ENCODE data around the gene DCDC2. TPM values are rescaled to one million over a fixed set of nuclear protein-coding genes. Genes with fewer than 3 reads are reported as not detected.

Gene DCDC2
- total and polyA plus RNA-seq, 4 donors, result 0.51 to 13.0 (median 2.0) TPM

DNA sequence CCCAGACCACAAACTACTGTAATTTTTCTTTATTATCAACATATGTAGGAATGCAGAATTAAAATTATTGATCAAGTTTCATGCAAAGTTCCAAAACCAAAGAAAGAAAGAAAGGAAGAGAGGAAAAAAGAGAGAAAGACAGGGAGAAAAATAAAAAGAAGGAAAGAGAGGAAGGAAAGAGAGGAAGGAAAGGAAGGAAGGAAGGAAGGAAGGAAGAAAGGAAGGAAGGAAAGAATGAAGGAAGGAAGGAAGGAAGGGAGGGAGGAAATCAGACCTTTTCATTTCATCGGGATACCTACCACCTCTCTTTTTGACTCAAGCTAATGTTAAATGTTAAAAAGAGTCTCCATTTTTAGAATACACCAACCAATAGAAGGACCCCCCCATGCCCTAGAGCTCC lies 31.9 kb downstream of the DCDC2 start:
- Histone ChIP-seq H3K4me1 (ENCODE audit: control insufficient read depth in 4 of 4, insufficient read depth in 4 of 4, low read length in 3 of 4) (no peaks in the 10 kb centered on the region), H3K27ac (ENCODE audit: low read depth in 1 of 2, low read length in 2 of 2) (no peak overlapping the region), H3K9ac (ENCODE audit: low read depth in 1 of 2, low read length in 2 of 2) (no peak overlapping the region), H3K4me3 (ENCODE audit: low read depth in 1 of 3, low read length in 3 of 3) (no peak overlapping the region), H3K9me3 (ENCODE audit: control insufficient read depth in 4 of 4, low read length in 3 of 4) (no peaks in the 10 kb centered on the region), H3K36me3 (ENCODE audit: control insufficient read depth in 4 of 4, insufficient read depth in 3 of 4, low read depth in 1 of 4, low read length in 3 of 4) (no peaks in the 10 kb centered on the region), H3K27me3 (ENCODE audit: control insufficient read depth in 4 of 4, insufficient read depth in 4 of 4, low read length in 3 of 4) (no peaks in the 10 kb centered on the region)
- TF ChIP-seq, protein P1, sequence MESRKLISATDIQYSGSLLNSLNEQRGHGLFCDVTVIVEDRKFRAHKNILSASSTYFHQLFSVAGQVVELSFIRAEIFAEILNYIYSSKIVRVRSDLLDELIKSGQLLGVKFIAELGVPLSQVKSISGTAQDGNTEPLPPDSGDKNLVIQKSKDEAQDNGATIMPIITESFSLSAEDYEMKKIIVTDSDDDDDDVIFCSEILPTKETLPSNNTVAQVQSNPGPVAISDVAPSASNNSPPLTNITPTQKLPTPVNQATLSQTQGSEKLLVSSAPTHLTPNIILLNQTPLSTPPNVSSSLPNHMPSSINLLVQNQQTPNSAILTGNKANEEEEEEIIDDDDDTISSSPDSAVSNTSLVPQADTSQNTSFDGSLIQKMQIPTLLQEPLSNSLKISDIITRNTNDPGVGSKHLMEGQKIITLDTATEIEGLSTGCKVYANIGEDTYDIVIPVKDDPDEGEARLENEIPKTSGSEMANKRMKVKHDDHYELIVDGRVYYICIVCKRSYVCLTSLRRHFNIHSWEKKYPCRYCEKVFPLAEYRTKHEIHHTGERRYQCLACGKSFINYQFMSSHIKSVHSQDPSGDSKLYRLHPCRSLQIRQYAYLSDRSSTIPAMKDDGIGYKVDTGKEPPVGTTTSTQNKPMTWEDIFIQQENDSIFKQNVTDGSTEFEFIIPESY (IDR thresholded peaks at IDR 0.05), result no peak
- TF ChIP-seq YY1 (IDR thresholded peaks at IDR 0.05) (no peak), TAF1 (conservative IDR thresholded peaks at IDR 0.05) (no peak)
- WGBS, result 74% methylated on average over 1 of the region's 1 CpG
- no peak for DNase-seq (ENCODE audit: low spot score)

DNA sequence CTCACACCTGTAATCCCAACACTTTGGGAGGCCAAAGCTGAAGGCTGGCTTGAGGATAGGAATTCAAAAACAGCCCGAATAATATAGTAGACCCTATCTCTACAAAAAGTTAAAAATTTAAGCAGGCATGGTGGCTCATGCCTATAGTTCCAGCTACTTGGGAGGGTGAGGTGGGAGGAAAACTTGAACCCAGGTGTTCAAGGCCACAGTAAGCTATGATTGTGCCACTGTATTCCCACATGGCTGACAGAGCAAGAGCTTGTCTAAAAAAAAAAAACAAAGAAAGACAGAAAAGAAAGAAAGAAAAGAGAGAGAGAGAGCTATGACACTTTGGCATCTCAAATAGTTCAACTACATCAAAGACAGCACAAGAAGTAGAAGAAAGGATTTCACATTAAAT lies 33.2 kb downstream of the DCDC2 start:
- TF ChIP-seq YY1 (IDR thresholded peaks at IDR 0.05) (no peak), NR2F2 (IDR thresholded peaks at IDR 0.05) (no peak), RAD21 (IDR thresholded peaks at IDR 0.05) (no peak), JUND (IDR thresholded peaks at IDR 0.05) (no peak), RXRA (IDR thresholded peaks at IDR 0.05) (no peak)
- TF ChIP-seq, protein P2, sequence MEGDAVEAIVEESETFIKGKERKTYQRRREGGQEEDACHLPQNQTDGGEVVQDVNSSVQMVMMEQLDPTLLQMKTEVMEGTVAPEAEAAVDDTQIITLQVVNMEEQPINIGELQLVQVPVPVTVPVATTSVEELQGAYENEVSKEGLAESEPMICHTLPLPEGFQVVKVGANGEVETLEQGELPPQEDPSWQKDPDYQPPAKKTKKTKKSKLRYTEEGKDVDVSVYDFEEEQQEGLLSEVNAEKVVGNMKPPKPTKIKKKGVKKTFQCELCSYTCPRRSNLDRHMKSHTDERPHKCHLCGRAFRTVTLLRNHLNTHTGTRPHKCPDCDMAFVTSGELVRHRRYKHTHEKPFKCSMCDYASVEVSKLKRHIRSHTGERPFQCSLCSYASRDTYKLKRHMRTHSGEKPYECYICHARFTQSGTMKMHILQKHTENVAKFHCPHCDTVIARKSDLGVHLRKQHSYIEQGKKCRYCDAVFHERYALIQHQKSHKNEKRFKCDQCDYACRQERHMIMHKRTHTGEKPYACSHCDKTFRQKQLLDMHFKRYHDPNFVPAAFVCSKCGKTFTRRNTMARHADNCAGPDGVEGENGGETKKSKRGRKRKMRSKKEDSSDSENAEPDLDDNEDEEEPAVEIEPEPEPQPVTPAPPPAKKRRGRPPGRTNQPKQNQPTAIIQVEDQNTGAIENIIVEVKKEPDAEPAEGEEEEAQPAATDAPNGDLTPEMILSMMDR (IDR thresholded peaks at IDR 0.05; ENCODE audit: low read depth, low read length, missing input control), result no peak
- TF ChIP-seq, protein P3, sequence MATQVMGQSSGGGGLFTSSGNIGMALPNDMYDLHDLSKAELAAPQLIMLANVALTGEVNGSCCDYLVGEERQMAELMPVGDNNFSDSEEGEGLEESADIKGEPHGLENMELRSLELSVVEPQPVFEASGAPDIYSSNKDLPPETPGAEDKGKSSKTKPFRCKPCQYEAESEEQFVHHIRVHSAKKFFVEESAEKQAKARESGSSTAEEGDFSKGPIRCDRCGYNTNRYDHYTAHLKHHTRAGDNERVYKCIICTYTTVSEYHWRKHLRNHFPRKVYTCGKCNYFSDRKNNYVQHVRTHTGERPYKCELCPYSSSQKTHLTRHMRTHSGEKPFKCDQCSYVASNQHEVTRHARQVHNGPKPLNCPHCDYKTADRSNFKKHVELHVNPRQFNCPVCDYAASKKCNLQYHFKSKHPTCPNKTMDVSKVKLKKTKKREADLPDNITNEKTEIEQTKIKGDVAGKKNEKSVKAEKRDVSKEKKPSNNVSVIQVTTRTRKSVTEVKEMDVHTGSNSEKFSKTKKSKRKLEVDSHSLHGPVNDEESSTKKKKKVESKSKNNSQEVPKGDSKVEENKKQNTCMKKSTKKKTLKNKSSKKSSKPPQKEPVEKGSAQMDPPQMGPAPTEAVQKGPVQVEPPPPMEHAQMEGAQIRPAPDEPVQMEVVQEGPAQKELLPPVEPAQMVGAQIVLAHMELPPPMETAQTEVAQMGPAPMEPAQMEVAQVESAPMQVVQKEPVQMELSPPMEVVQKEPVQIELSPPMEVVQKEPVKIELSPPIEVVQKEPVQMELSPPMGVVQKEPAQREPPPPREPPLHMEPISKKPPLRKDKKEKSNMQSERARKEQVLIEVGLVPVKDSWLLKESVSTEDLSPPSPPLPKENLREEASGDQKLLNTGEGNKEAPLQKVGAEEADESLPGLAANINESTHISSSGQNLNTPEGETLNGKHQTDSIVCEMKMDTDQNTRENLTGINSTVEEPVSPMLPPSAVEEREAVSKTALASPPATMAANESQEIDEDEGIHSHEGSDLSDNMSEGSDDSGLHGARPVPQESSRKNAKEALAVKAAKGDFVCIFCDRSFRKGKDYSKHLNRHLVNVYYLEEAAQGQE (IDR thresholded peaks at IDR 0.05), result no peak
- Histone ChIP-seq H3K9me3 (ENCODE audit: control insufficient read depth in 4 of 4, low read length in 3 of 4) (no peaks in the 10 kb centered on the region), H3K27ac (ENCODE audit: low read depth in 1 of 2, low read length in 2 of 2) (no peak overlapping the region), H3K4me1 (ENCODE audit: control insufficient read depth in 4 of 4, insufficient read depth in 4 of 4, low read length in 3 of 4) (no peaks in the 10 kb centered on the region), H3K27me3 (ENCODE audit: control insufficient read depth in 4 of 4, insufficient read depth in 4 of 4, low read length in 3 of 4) (no peaks in the 10 kb centered on the region), H3K4me3 (ENCODE audit: low read depth in 1 of 3, low read length in 3 of 3) (no peak overlapping the region), H3K9ac (ENCODE audit: low read depth in 1 of 2, low read length in 2 of 2) (no peak overlapping the region), H3K36me3 (ENCODE audit: control insufficient read depth in 4 of 4, insufficient read depth in 3 of 4, low read depth in 1 of 4, low read length in 3 of 4) (no peaks in the 10 kb centered on the region)
- 82% methylated on average over 1 of the region's 1 CpG for WGBS
- no peak for DNase-seq (ENCODE audit: low spot score)

DNA sequence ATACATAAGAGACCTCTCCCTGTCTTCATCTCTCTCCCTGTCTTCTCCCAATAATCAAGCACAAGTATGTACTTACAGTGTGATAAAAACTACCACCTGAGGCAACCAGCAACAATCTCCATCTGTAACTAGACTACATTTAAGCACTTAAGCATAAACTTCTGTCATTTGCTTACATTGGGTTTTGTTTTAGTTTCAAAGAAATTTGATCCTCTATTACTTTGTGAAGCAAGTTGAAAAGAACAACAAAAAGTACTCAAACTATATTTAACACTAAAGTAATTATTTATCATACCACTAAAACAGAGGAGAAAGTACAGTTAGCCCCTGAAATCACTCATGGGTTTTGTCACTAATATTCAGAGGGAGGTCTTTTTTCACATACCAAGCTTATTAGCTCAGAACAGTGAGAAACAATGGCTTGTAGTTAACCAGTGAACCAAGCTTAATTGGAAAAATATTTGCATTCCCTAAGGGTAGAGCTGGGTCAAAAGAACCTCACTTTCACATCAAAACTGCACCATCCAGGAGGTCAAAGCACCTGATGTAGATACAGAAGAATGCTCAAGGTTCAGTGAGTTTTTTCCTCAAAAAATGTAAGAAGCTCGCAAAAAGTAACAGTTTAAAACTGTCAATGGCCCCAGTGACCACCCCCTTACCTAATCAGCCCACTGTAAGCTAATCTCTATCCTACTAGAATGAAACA lies 34.1 kb downstream of the DCDC2 start:
- DNase-seq (ENCODE audit: low spot score), result no peak
- Histone ChIP-seq H3K36me3 (ENCODE audit: control insufficient read depth in 4 of 4, insufficient read depth in 3 of 4, low read depth in 1 of 4, low read length in 3 of 4) (no peaks in the 10 kb centered on the region), H3K9me3 (ENCODE audit: control insufficient read depth in 4 of 4, low read length in 3 of 4) (no peaks in the 10 kb centered on the region), H3K4me3 (ENCODE audit: low read depth in 1 of 3, low read length in 3 of 3) (no peak overlapping the region), H3K9ac (ENCODE audit: low read depth in 1 of 2, low read length in 2 of 2) (no peak overlapping the region), H3K4me1 (ENCODE audit: control insufficient read depth in 4 of 4, insufficient read depth in 4 of 4, low read length in 3 of 4) (no peaks in the 10 kb centered on the region), H3K27ac (ENCODE audit: low read depth in 1 of 2, low read length in 2 of 2) (no peak overlapping the region), H3K27me3 (ENCODE audit: control insufficient read depth in 4 of 4, insufficient read depth in 4 of 4, low read length in 3 of 4) (no peaks in the 10 kb centered on the region)
- WGBS, result 75% methylated on average over 1 of the region's 1 CpG
- TF ChIP-seq SP1 (IDR thresholded peaks at IDR 0.05), result no peak
- TF ChIP-seq, protein P4, sequence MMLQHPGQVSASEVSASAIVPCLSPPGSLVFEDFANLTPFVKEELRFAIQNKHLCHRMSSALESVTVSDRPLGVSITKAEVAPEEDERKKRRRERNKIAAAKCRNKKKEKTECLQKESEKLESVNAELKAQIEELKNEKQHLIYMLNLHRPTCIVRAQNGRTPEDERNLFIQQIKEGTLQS (IDR thresholded peaks at IDR 0.05), result no peak
- TF ChIP-seq, protein P1 (IDR thresholded peaks at IDR 0.05), result no peak
- no peak for TF ChIP-seq FOXA1 (IDR thresholded peaks at IDR 0.05)
- no peak for TF ChIP-seq GABPA (IDR thresholded peaks at IDR 0.05 in 1 of 2, conservative IDR thresholded peaks at IDR 0.05 in 1 of 2)
- TF ChIP-seq JUND (IDR thresholded peaks at IDR 0.05), result no peak
- TF ChIP-seq NR2F2 (IDR thresholded peaks at IDR 0.05), result no peak
- TF ChIP-seq RXRA (IDR thresholded peaks at IDR 0.05), result no peak
- TF ChIP-seq HNF4A (conservative IDR thresholded peaks at IDR 0.05), result no peak
- TF ChIP-seq, protein P2 (IDR thresholded peaks at IDR 0.05; ENCODE audit: low read depth, low read length, missing input control), result no peak

Data from liver (tissue), 9 donors.